Ectodermal cell (in vitro differentiated cells): ENCODE results near the gene ZNRF4.

Source experiments
- H3K27ac ChIP-seq: 2 replicates; pipeline ENCODE4 v1.7.0; 2013; ENCODE audit warnings: mild to moderate bottlenecking, low read depth, low read length; ENCODE audit not compliant: insufficient read depth, poor library complexity, severe bottlenecking
- H3K27me3 ChIP-seq: 2 replicates; pipeline ENCODE4 v1.7.0; 2013; ENCODE audit warnings: mild to moderate bottlenecking, low read length; ENCODE audit not compliant: insufficient read depth, control insufficient read depth, poor library complexity, severe bottlenecking
- H3K36me3 ChIP-seq: one replicate; pipeline ENCODE4 v1.7.0; 2013; ENCODE audit warnings: low read length; ENCODE audit not compliant: control insufficient read depth, insufficient read depth
- H3K4me1 ChIP-seq: one replicate; pipeline ENCODE4 v1.7.0; 2013; ENCODE audit warnings: low read length; ENCODE audit not compliant: control insufficient read depth, insufficient read depth
- H3K4me3 ChIP-seq: 2 replicates; pipeline ENCODE4 v1.7.0; 2013; ENCODE audit warnings: low read depth, low read length, control low read depth; ENCODE audit not compliant: insufficient read depth
- H3K9me3 ChIP-seq: 2 replicates; pipeline ENCODE4 v1.7.0; 2013; ENCODE audit warnings: mild to moderate bottlenecking, low read length, moderate library complexity; ENCODE audit not compliant: control insufficient read depth
- WGBS, 2 experiments: methylation state at CpG; one replicate each; pipeline ENCODE4 v1.1.7; 2013; ENCODE audit warnings: missing lambda C conversion rate in 2 of 2; 5-methylcytosine and 5-hydroxymethylcytosine counted together

Gene ZNRF4

GRCh38 chr19:5440299-5440698 lies 14.9 kb upstream of the ZNRF4 start:
- no peaks in the 10 kb centered on the region for H3K27me3 ChIP-seq
- H3K9me3 ChIP-seq, result no peaks in the 10 kb centered on the region
- no peak overlapping the region for H3K27ac ChIP-seq
- H3K4me3 ChIP-seq, result no peak overlapping the region
- H3K4me1 ChIP-seq, result no peaks in the 10 kb centered on the region
- WGBS, 2 experiments, result 39 to 49% methylated on average over 1 of the region's 1 CpG
- no peaks in the 10 kb centered on the region for H3K36me3 ChIP-seq

- Histone ChIP-seq H3K9me3 (no peaks in the 10 kb centered on the region), H3K27me3 (no peaks in the 10 kb centered on the region), H3K27ac (no peak overlapping the region), H3K4me1 (no peaks in the 10 kb centered on the region), H3K4me3 (no peak overlapping the region), H3K36me3 (no peaks in the 10 kb centered on the region)
- 89 to 90% methylated on average over 5 of the region's 5 CpGs for WGBS, 2 experiments
Measured at GRCh38 chr19:5443723-5444122, 11.5 kb upstream of the ZNRF4 start.

GRCh38 chr19:5444431-5444830 lies 10.8 kb upstream of the ZNRF4 start:
- Histone ChIP-seq H3K9me3 (no peaks in the 10 kb centered on the region), H3K27ac (no peak overlapping the region), H3K4me1 (no peaks in the 10 kb centered on the region), H3K36me3 (no peaks in the 10 kb centered on the region), H3K4me3 (no peak overlapping the region), H3K27me3 (no peaks in the 10 kb centered on the region)
- 82 to 88% methylated on average over 5 of the region's 5 CpGs for WGBS, 2 experiments

GRCh38 chr19:5445071-5445470 lies 10.1 kb upstream of the ZNRF4 start:
- Histone ChIP-seq H3K4me3 (no peak overlapping the region), H3K36me3 (no peaks in the 10 kb centered on the region), H3K27me3 (no peaks in the 10 kb centered on the region), H3K27ac (no peak overlapping the region), H3K9me3 (no peaks in the 10 kb centered on the region), H3K4me1 (no peaks in the 10 kb centered on the region)
- WGBS, 2 experiments, result 63 to 68% methylated on average over 2 of the region's 2 CpGs

- H3K4me3 ChIP-seq, result no peak overlapping the region
- no peaks in the 10 kb centered on the region for H3K9me3 ChIP-seq
- H3K27ac ChIP-seq, result no peak overlapping the region
- WGBS, 2 experiments, result 68 to 69% methylated on average over 5 of the region's 5 CpGs
- no peaks in the 10 kb centered on the region for H3K4me1 ChIP-seq
- H3K27me3 ChIP-seq, result no peaks in the 10 kb centered on the region
- H3K36me3 ChIP-seq, result no peaks in the 10 kb centered on the region
Measured at GRCh38 chr19:5445561-5446055, 9.6 kb upstream of the ZNRF4 start.

GRCh38 chr19:5447700-5448311 lies 7.4 kb upstream of the ZNRF4 start:
- Histone ChIP-seq H3K27ac (no peak overlapping the region), H3K9me3 (no peaks in the 10 kb centered on the region), H3K36me3 (no peaks in the 10 kb centered on the region), H3K27me3 (no peaks in the 10 kb centered on the region), H3K4me3 (no peak overlapping the region), H3K4me1 (no peaks in the 10 kb centered on the region)
- 62 to 63% methylated on average over 15 of the region's 15 CpGs for WGBS, 2 experiments

GRCh38 chr19:5448374-5448773 lies 6.8 kb upstream of the ZNRF4 start:
- Histone ChIP-seq H3K36me3 (no peaks in the 10 kb centered on the region), H3K4me3 (no peak overlapping the region), H3K27me3 (no peaks in the 10 kb centered on the region), H3K4me1 (no peaks in the 10 kb centered on the region), H3K9me3 (no peaks in the 10 kb centered on the region), H3K27ac (no peak overlapping the region)
- WGBS, 2 experiments, result 70 to 72% methylated on average over 15 of the region's 15 CpGs

GRCh38 chr19:5450482-5451126 lies 4.6 kb upstream of the ZNRF4 start:
- no peaks in the 10 kb centered on the region for H3K27me3 ChIP-seq

GRCh38 chr19:5451494-5451893 lies 3.7 kb upstream of the ZNRF4 start:
- Histone ChIP-seq H3K4me1 (no peaks in the 10 kb centered on the region), H3K27ac (no peak overlapping the region), H3K4me3 (no peak overlapping the region), H3K36me3 (no peaks in the 10 kb centered on the region), H3K9me3 (no peaks in the 10 kb centered on the region), H3K27me3 (no peaks in the 10 kb centered on the region)
- WGBS, 2 experiments, result 89 to 92% methylated on average over 10 of the region's 10 CpGs

More at GRCh38 chr19:5450482-5451126, 4.6 kb upstream of the ZNRF4 start:
- H3K4me1 ChIP-seq, result no peaks in the 10 kb centered on the region
- H3K36me3 ChIP-seq, result no peaks in the 10 kb centered on the region
- H3K4me3 ChIP-seq, result no peak overlapping the region
- no peak overlapping the region for H3K27ac ChIP-seq
- H3K9me3 ChIP-seq, result no peaks in the 10 kb centered on the region
- 81 to 87% methylated on average over 9 of the region's 9 CpGs for WGBS, 2 experiments

GRCh38 chr19:5452594-5453565 lies 2.3 kb upstream of the ZNRF4 start:
- Histone ChIP-seq H3K27me3 (no peaks in the 10 kb centered on the region), H3K4me1 (no peaks in the 10 kb centered on the region), H3K9me3 (no peaks in the 10 kb centered on the region), H3K27ac (no peak overlapping the region), H3K4me3 (no peak overlapping the region), H3K36me3 (no peaks in the 10 kb centered on the region)
- WGBS, 2 experiments, result 89 to 91% methylated on average over 14 to 16 of the region's 16 CpGs
